ENCODE measurements around the gene OTX1. TPM values are rescaled to one million over a fixed set of nuclear protein-coding genes. Genes with fewer than 3 reads are reported as not detected.

The OTX1 gene
- total and polyA plus RNA-seq, 5 donors from 2014 or later: not detected

GRCh38 chr2:63057249-63058143 is 6.9 kb downstream of the OTX1 start:
- ATAC-seq (ENCODE audit: low read depth in 2 of 2): no peak
- Mint-ChIP-seq H3K27me3 (peaks cover 86% of the 10 kb centered on the region), H3K36me3 (no peaks in the 10 kb centered on the region), H3K4me3 (peak overlapping the region; percentile 23 to 68 (median 48)), H3K9me3 (peaks cover 0 to 9% (median 0%) of the 10 kb centered on the region in 7 donors), H3K4me1 (peaks cover 0 to 67% (median 38%) of the 10 kb centered on the region in 4 donors), H3K27ac (peak overlapping the region in 1 of 3 donors; percentile 16)
- Histone ChIP-seq H3K4me3 (ENCODE audit: low read depth, low read length) (no peak overlapping the region), H3K27me3 (ENCODE audit: control insufficient read depth, insufficient read depth, low read length) (peaks cover 43% of the 10 kb centered on the region), H3K27ac (ENCODE audit: insufficient read depth, low read length, poor library complexity, severe bottlenecking) (no peak overlapping the region), H3K36me3 (ENCODE audit: control insufficient read depth, insufficient read depth, low read length) (no peaks in the 10 kb centered on the region), H3K4me1 (ENCODE audit: control insufficient read depth, insufficient read depth, low read length, poor library complexity, severe bottlenecking) (peaks cover 58% of the 10 kb centered on the region), H3K9me3 (ENCODE audit: control insufficient read depth in 2 of 2, low read length in 2 of 2) (peaks cover 0 to 2% of the 10 kb centered on the region in 2 experiments)
- no peak for DNase-seq

- peak overlapping the region; percentile 41 for H3K4me3 ChIP-seq (ENCODE audit: low read depth, low read length)
- Mint-ChIP-seq H3K4me3 (peak overlapping the region in 3 of 4 donors; percentile 23 to 67 (median 61)), H3K27me3 (peaks cover 83% of the 10 kb centered on the region), H3K36me3 (no peaks in the 10 kb centered on the region), H3K4me1 (peaks cover 0 to 60% (median 33%) of the 10 kb centered on the region in 4 donors), H3K27ac (peak overlapping the region in 2 of 3 donors; percentile 16 to 62), H3K9me3 (peaks cover 0 to 9% (median 0%) of the 10 kb centered on the region in 7 donors)
- no peaks in the 10 kb centered on the region for H3K36me3 ChIP-seq (ENCODE audit: control insufficient read depth, insufficient read depth, low read length)
- H3K27ac ChIP-seq (ENCODE audit: insufficient read depth, low read length, poor library complexity, severe bottlenecking): no peak overlapping the region
- peaks cover 0 to 2% of the 10 kb centered on the region in 2 experiments for H3K9me3 ChIP-seq (ENCODE audit: control insufficient read depth in 2 of 2, low read length in 2 of 2)
- peaks cover 55% of the 10 kb centered on the region for H3K4me1 ChIP-seq (ENCODE audit: control insufficient read depth, insufficient read depth, low read length, poor library complexity, severe bottlenecking)
- ATAC-seq (ENCODE audit: low read depth in 2 of 2): no peak
- DNase-seq: no peak
- peaks cover 47% of the 10 kb centered on the region for H3K27me3 ChIP-seq (ENCODE audit: control insufficient read depth, insufficient read depth, low read length)
Measured at GRCh38 chr2:63058144-63058920, 7.7 kb downstream of the OTX1 start.

GRCh38 chr2:63058921-63059792 is 8.5 kb downstream of the OTX1 start:
- peaks cover 50% of the 10 kb centered on the region for H3K27me3 ChIP-seq (ENCODE audit: control insufficient read depth, insufficient read depth, low read length)
- Mint-ChIP-seq H3K4me3 (peak overlapping the region in 2 of 4 donors; percentile 23 to 61), H3K9me3 (peaks cover 0 to 7% (median 2%) of the 10 kb centered on the region in 7 donors), H3K36me3 (no peaks in the 10 kb centered on the region), H3K27me3 (peaks cover 83% of the 10 kb centered on the region), H3K4me1 (peaks cover 0 to 52% (median 30%) of the 10 kb centered on the region in 4 donors), H3K27ac (no peak overlapping the region)
- peaks cover 48% of the 10 kb centered on the region for H3K4me1 ChIP-seq (ENCODE audit: control insufficient read depth, insufficient read depth, low read length, poor library complexity, severe bottlenecking)
- no peak overlapping the region for H3K27ac ChIP-seq (ENCODE audit: insufficient read depth, low read length, poor library complexity, severe bottlenecking)
- H3K9me3 ChIP-seq (ENCODE audit: control insufficient read depth in 2 of 2, low read length in 2 of 2): peaks cover 0 to 2% of the 10 kb centered on the region in 2 experiments
- DNase-seq (no peak), ATAC-seq (ENCODE audit: low read depth in 2 of 2) (peak in 1 of 2 donors; percentile 22)
- no peak overlapping the region for H3K4me3 ChIP-seq (ENCODE audit: low read depth, low read length)
- H3K36me3 ChIP-seq (ENCODE audit: control insufficient read depth, insufficient read depth, low read length): no peaks in the 10 kb centered on the region

- H3K27ac Mint-ChIP-seq: peak overlapping the region in 1 of 3 donors; percentile 45
- Histone ChIP-seq H3K27ac (ENCODE audit: insufficient read depth, low read length, poor library complexity, severe bottlenecking) (no peak overlapping the region), H3K4me1 (ENCODE audit: control insufficient read depth, insufficient read depth, low read length, poor library complexity, severe bottlenecking) (peaks cover 40% of the 10 kb centered on the region), H3K4me3 (ENCODE audit: low read depth, low read length) (no peak overlapping the region), H3K36me3 (ENCODE audit: control insufficient read depth, insufficient read depth, low read length) (no peaks in the 10 kb centered on the region), H3K27me3 (ENCODE audit: control insufficient read depth, insufficient read depth, low read length) (peaks cover 44% of the 10 kb centered on the region), H3K9me3 (ENCODE audit: control insufficient read depth in 2 of 2, low read length in 2 of 2) (peaks cover 0 to 2% of the 10 kb centered on the region in 2 experiments)
- H3K4me3 Mint-ChIP-seq: peak overlapping the region in 3 of 4 donors; percentile 11 to 66 (median 58)
- ATAC-seq (ENCODE audit: low read depth in 2 of 2) (no peak), DNase-seq (peak in 1 of 3 donors; percentile 15)
- H3K9me3 Mint-ChIP-seq: peaks cover 0 to 7% (median 2%) of the 10 kb centered on the region in 7 donors
- peaks cover 0 to 44% (median 24%) of the 10 kb centered on the region in 4 donors for H3K4me1 Mint-ChIP-seq
- no peaks in the 10 kb centered on the region for H3K36me3 Mint-ChIP-seq
- peaks cover 81% of the 10 kb centered on the region for H3K27me3 Mint-ChIP-seq
Measured at GRCh38 chr2:63059793-63060471, 9.3 kb downstream of the OTX1 start.

- peaks cover 47% of the 10 kb centered on the region for H3K27me3 ChIP-seq (ENCODE audit: control insufficient read depth, insufficient read depth, low read length)
- H3K27ac Mint-ChIP-seq: no peak overlapping the region
- H3K4me1 Mint-ChIP-seq: peaks cover 0 to 38% (median 22%) of the 10 kb centered on the region in 4 donors
Measured at GRCh38 chr2:63060472-63060991, 9.9 kb downstream of the OTX1 start.

GRCh38 chr2:63064197-63064596 is 13.6 kb downstream of the OTX1 start:
- DNase-seq: no peak
- Mint-ChIP-seq H3K36me3 (no peaks in the 10 kb centered on the region), H3K4me1 (peaks cover 0 to 6% (median 5%) of the 10 kb centered on the region in 4 donors), H3K9me3 (peaks cover 0 to 6% (median 0%) of the 10 kb centered on the region in 7 donors), H3K27ac (no peak overlapping the region), H3K4me3 (no peak overlapping the region), H3K27me3 (peaks cover 65% of the 10 kb centered on the region)
- H3K4me1 ChIP-seq (ENCODE audit: control insufficient read depth, insufficient read depth, low read length, poor library complexity, severe bottlenecking): peaks cover 9% of the 10 kb centered on the region
- no peak for ATAC-seq (ENCODE audit: low read depth in 2 of 2)
- peaks cover 0 to 2% of the 10 kb centered on the region in 2 experiments for H3K9me3 ChIP-seq (ENCODE audit: control insufficient read depth in 2 of 2, low read length in 2 of 2)
- H3K4me3 ChIP-seq (ENCODE audit: low read depth, low read length): no peak overlapping the region
- no peaks in the 10 kb centered on the region for H3K36me3 ChIP-seq (ENCODE audit: control insufficient read depth, insufficient read depth, low read length)
- no peak overlapping the region for H3K27ac ChIP-seq (ENCODE audit: insufficient read depth, low read length, poor library complexity, severe bottlenecking)
- H3K27me3 ChIP-seq (ENCODE audit: control insufficient read depth, insufficient read depth, low read length): peaks cover 54% of the 10 kb centered on the region

More at GRCh38 chr2:63060472-63060991, 9.9 kb downstream of the OTX1 start:
- Mint-ChIP-seq H3K36me3 (no peaks in the 10 kb centered on the region), H3K27me3 (peaks cover 77% of the 10 kb centered on the region), H3K9me3 (peaks cover 0 to 7% (median 2%) of the 10 kb centered on the region in 7 donors), H3K4me3 (peak overlapping the region in 2 of 4 donors; percentile 11 to 66)
- ATAC-seq (ENCODE audit: low read depth in 2 of 2) (no peak), DNase-seq (no peak)
- Histone ChIP-seq H3K36me3 (ENCODE audit: control insufficient read depth, insufficient read depth, low read length) (no peaks in the 10 kb centered on the region), H3K27ac (ENCODE audit: insufficient read depth, low read length, poor library complexity, severe bottlenecking) (no peak overlapping the region), H3K4me1 (ENCODE audit: control insufficient read depth, insufficient read depth, low read length, poor library complexity, severe bottlenecking) (peaks cover 34% of the 10 kb centered on the region), H3K9me3 (ENCODE audit: control insufficient read depth in 2 of 2, low read length in 2 of 2) (peaks cover 0 to 2% of the 10 kb centered on the region in 2 experiments), H3K4me3 (ENCODE audit: low read depth, low read length) (no peak overlapping the region)

All from CD4-positive, CD25-positive, alpha-beta regulatory T cell (primary cell).